LNCAP (cell line): ENCODE data around the gene MCUR1.

Source experiments
- CTCF ChIP-seq: fragments of 450-650 bp; IDR thresholded peaks from 2 replicates; pipeline ENCODE4 v1.5.1; 2017; ENCODE audit warnings: mild to moderate bottlenecking

Gene MCUR1

GRCh38 chr6:13832778-13833177 lies 18.4 kb upstream of the MCUR1 start:
- no peak for TF ChIP-seq CTCF

DNA sequence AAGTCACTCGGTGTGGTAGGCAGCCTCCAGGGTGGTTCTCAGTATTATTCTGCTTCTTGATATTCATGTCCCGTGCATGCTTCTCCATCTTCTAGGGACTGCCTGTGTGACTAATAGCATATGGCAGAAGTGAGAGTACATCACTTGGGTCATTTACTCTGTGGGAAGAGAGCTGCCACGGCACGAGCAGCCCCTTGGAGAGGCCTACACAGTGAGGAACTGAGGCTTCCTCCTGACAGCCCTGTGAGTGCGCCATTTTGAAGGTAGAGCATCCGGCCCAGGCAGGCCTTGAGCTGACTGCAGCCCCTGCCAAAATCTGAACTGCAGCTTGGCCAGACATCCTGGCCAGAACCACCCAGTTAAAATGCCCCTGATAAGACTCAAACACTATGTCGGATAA lies 17.3 kb upstream of the MCUR1 start:
- no peak for TF ChIP-seq CTCF

GRCh38 chr6:13830803-13831202 lies 16.4 kb upstream of the MCUR1 start:
- no peak for TF ChIP-seq CTCF

- no peak for TF ChIP-seq CTCF
These were observed 12.7 kb upstream of the MCUR1 start for GRCh38 chr6:13827032-13827431.

DNA sequence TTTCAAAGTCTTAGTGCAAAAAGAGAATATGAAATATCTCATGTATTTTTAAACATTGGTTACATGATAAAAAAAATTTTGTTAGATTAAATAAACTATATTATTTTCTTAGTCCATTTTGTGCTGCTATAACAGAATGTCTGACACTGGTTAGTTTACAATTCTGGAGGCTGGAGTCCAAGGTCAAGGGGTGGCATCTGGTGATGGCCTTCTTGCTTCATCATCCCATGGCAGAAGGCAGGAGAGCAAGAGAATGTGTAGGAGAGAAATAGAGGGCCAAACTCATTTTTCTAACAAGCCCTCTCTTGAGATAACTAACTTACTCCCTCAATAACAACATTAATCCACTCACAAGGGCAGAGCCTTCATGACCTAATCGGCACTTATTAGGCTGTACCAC lies 11.5 kb upstream of the MCUR1 start:
- no peak for TF ChIP-seq CTCF

DNA sequence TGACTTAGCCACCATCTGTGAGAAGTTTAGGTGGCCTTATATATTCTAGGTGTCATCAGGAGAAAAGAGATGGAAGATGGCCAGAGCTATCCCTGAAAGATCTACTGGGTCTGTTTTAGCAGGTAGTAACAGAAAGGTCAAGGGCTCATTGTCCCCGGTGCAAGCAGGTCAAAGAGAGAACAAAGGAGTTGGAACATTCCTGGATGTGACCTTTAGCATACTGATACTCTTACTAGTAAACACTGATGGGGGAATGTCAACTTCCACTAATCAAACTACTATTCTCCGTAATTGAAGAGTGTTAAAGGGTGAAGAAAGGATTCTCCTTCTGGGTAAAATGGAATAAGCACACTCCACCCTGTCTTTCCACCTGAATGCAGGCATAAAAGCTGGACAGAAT lies 4.0 kb upstream of the MCUR1 start:
- TF ChIP-seq CTCF: no peak

- TF ChIP-seq CTCF: no peak
These were observed 700 bp upstream of the MCUR1 start for GRCh38 chr6:13814938-13815575.

GRCh38 chr6:13813621-13814175 lies 659 bp downstream of the MCUR1 start:
- TF ChIP-seq CTCF: no peak
